Loucy (cell line): ENCODE data around the gene NOSIP.

Experiments used
- H2AFZ ChIP-seq: fragments of 200-600 bp; sonication (generic); 2 replicates; pipeline ENCODE4 v1.6.0; 2016; ENCODE audit warnings: antibody characterized with exemption, mild to moderate bottlenecking, low read length, moderate library complexity
- H3F3A ChIP-seq: fragments of 200-600 bp; 2 replicates; pipeline ENCODE4 v1.6.0; 2016; ENCODE audit warnings: antibody characterized with exemption, low read depth, mild to moderate bottlenecking
- H3K27me3 ChIP-seq: fragments of 200-600 bp; sonication (generic); 2 replicates; pipeline ENCODE4 v1.6.1; 2014; ENCODE audit warnings: low read length, mild to moderate bottlenecking; ENCODE audit not compliant: insufficient read depth, poor library complexity, severe bottlenecking
- H3K36me3 ChIP-seq: fragments of 200-600 bp; sonication (generic); 2 replicates; pipeline ENCODE4 v1.6.1; 2016; ENCODE audit warnings: low read length; ENCODE audit not compliant: insufficient read depth
- H3K4me1 ChIP-seq: fragments of 200-600 bp; sonication (generic); 2 replicates; pipeline ENCODE4 v1.5.1; 2014; ENCODE audit warnings: low read length, mild to moderate bottlenecking; ENCODE audit not compliant: insufficient read depth, poor library complexity, severe bottlenecking
- H3K4me2 ChIP-seq: fragments of 200-600 bp; sonication (generic); 2 replicates; pipeline ENCODE4 v1.6.0; 2014; ENCODE audit warnings: antibody characterized with exemption, low read length, low read depth, mild to moderate bottlenecking; ENCODE audit not compliant: poor library complexity, severe bottlenecking
- H3K4me3 ChIP-seq: fragments of 200-600 bp; sonication (generic); 2 replicates; pipeline ENCODE4 v1.5.1; 2014; ENCODE audit warnings: low read length, mild to moderate bottlenecking, mixed read lengths; ENCODE audit not compliant: poor library complexity, severe bottlenecking
- H3K79me2 ChIP-seq: fragments of 200-600 bp; sonication (generic); 2 replicates; pipeline ENCODE4 v1.6.1; 2014; ENCODE audit warnings: low read length; ENCODE audit not compliant: insufficient read depth
- H3K9ac ChIP-seq: fragments of 200-600 bp; sonication (generic); 2 replicates; pipeline ENCODE4 v1.6.0; 2014; ENCODE audit warnings: mild to moderate bottlenecking, low read depth, low read length, moderate library complexity; ENCODE audit not compliant: poor library complexity, severe bottlenecking
- H3K9me2 ChIP-seq: fragments of 200-600 bp; sonication (generic); replicated peaks from 2 replicates; pipeline ENCODE4 v1.6.1; 2016; ENCODE audit warnings: low read depth, low read length, mixed read lengths
- H3K9me3 ChIP-seq: fragments of 200-600 bp; sonication (generic); 2 replicates; pipeline ENCODE4 v1.6.1; 2014; ENCODE audit warnings: mild to moderate bottlenecking, antibody characterized with exemption, low read length, low read depth; ENCODE audit not compliant: insufficient read depth
- H4K20me1 ChIP-seq: fragments of 200-600 bp; sonication (generic); 2 replicates; pipeline ENCODE4 v1.6.0; 2014; ENCODE audit warnings: antibody characterized with exemption, low read length, mild to moderate bottlenecking; ENCODE audit not compliant: insufficient read depth, poor library complexity, severe bottlenecking
- EZH2phosphoT487 ChIP-seq: fragments of 200-600 bp; IDR thresholded peaks from 2 replicates; pipeline ENCODE4 v1.6.1; 2018; ENCODE audit warnings: antibody characterized with exemption, mild to moderate bottlenecking, moderate library complexity, borderline replicate concordance
- TF ChIP-seq, protein P1 (sequence below): fragments of 200-600 bp; sonication (generic); conservative IDR thresholded peaks from 2 replicates; pipeline ENCODE4 v1.5.1; 2014; ENCODE audit warnings: mild to moderate bottlenecking, antibody characterized with exemption, low read length

Gene NOSIP

DNA sequence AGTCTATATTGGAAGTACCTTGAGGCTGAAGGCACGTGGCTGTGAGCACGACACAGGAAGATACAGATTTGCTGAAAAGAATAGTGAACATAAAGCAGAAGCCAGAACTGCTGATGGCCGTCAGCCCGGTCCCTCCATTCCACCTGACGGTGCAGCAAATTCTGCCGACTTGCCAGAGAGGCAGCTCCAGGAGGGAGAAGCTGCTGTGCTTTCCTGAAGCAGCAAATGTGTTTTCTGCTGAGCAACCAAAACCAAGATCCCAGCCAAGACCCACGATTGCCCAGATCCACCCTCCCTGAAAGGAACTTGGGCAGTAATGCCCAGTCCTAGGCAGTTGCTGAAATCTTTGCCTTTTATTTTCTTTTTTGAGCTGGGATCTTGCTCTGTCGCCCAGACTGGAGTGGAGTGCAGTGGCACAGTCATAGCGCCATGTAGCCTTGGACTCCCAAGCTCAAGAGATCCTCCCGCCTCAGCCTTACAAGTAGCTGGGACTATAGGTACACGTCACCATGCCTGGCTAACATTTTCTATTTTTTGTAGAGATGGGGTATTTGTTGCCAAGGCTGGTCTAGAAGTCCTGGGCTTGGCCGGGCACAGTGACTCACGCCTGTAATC, 59.5 kb downstream of the NOSIP start:
- no peaks in the 10 kb centered on the region for H3K9me2 ChIP-seq
- no peaks in the 10 kb centered on the region for H3K9me3 ChIP-seq
- TF ChIP-seq, protein P1, sequence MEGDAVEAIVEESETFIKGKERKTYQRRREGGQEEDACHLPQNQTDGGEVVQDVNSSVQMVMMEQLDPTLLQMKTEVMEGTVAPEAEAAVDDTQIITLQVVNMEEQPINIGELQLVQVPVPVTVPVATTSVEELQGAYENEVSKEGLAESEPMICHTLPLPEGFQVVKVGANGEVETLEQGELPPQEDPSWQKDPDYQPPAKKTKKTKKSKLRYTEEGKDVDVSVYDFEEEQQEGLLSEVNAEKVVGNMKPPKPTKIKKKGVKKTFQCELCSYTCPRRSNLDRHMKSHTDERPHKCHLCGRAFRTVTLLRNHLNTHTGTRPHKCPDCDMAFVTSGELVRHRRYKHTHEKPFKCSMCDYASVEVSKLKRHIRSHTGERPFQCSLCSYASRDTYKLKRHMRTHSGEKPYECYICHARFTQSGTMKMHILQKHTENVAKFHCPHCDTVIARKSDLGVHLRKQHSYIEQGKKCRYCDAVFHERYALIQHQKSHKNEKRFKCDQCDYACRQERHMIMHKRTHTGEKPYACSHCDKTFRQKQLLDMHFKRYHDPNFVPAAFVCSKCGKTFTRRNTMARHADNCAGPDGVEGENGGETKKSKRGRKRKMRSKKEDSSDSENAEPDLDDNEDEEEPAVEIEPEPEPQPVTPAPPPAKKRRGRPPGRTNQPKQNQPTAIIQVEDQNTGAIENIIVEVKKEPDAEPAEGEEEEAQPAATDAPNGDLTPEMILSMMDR, result no peak
- no peak for TF ChIP-seq EZH2phosphoT487
- no peaks in the 10 kb centered on the region for H4K20me1 ChIP-seq
- H3K4me3 ChIP-seq, result no peak overlapping the region
- H3F3A ChIP-seq, result no peaks in the 10 kb centered on the region
- H3K4me1 ChIP-seq, result no peaks in the 10 kb centered on the region
- H3K79me2 ChIP-seq, result no peaks in the 10 kb centered on the region
- no peaks in the 10 kb centered on the region for H3K36me3 ChIP-seq
- H3K9ac ChIP-seq, result no peak overlapping the region
- no peaks in the 10 kb centered on the region for H3K27me3 ChIP-seq
- H3K4me2 ChIP-seq, result no peak overlapping the region
- no peak overlapping the region for H2AFZ ChIP-seq

DNA sequence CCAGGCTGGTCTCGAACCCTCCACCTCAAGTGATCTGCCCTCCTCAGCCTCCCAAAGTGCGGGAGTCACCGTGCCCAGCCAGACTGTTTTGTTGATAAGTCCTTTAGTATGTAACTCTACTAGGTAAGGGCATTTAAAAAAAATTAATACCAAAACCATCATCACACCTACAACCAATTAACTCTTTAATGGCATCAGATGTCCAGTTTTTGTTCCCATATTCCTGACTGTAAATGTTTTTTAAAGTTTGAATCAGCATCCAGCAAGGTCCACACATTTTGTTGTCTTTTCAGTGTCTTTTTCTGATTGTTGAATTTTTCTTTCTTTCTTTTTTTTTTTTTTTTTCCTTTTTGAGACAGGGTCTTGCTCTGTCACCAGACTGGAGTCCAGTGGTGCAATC, 62.3 kb downstream of the NOSIP start:
- Histone ChIP-seq H3K9ac (no peak overlapping the region), H2AFZ (no peak overlapping the region), H3K4me1 (peaks cover 7% of the 10 kb centered on the region), H3K9me3 (no peaks in the 10 kb centered on the region), H3K9me2 (no peaks in the 10 kb centered on the region), H3K4me2 (no peak overlapping the region), H3K27me3 (no peaks in the 10 kb centered on the region), H3K79me2 (no peaks in the 10 kb centered on the region), H3F3A (no peaks in the 10 kb centered on the region), H3K4me3 (no peak overlapping the region), H3K36me3 (no peaks in the 10 kb centered on the region), H4K20me1 (no peaks in the 10 kb centered on the region)
- TF ChIP-seq EZH2phosphoT487, result no peak
- TF ChIP-seq, protein P1, result no peak

DNA sequence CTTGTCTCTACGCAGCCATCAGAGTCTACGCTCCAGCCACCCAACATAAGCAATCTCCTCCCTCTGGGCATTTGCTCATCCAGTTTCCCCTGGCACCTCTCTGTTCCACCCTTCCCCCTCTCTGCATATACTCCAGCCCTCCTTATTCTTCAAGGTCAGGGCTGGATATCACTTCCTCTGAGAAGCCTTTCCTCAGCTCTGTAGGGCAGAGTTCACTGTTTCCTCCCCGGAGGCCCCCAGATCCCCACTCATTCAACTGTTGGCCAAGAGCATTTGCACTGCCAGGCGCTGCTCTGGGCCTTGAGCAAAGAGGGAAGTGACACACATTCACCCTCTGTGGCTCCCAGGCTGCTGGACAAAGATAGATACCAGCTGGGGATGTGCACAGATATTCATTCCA, 64.6 kb downstream of the NOSIP start:
- H3K27me3 ChIP-seq, result no peaks in the 10 kb centered on the region
- H3K4me2 ChIP-seq, result peak overlapping the region; percentile 3
- no peak for TF ChIP-seq EZH2phosphoT487
- TF ChIP-seq, protein P1, result no peak
- no peaks in the 10 kb centered on the region for H3K9me3 ChIP-seq
- H3F3A ChIP-seq, result no peaks in the 10 kb centered on the region
- H3K79me2 ChIP-seq, result no peaks in the 10 kb centered on the region
- H3K4me1 ChIP-seq, result peaks cover 24% of the 10 kb centered on the region
- H3K4me3 ChIP-seq, result no peak overlapping the region
- no peaks in the 10 kb centered on the region for H3K36me3 ChIP-seq
- no peak overlapping the region for H3K9ac ChIP-seq
- no peaks in the 10 kb centered on the region for H4K20me1 ChIP-seq
- H2AFZ ChIP-seq, result no peak overlapping the region
- no peaks in the 10 kb centered on the region for H3K9me2 ChIP-seq
